HEK293 (cell line): ENCODE data around the gene CERS3.
"Not testable (repeated sequence)": the region's sequence is repeated elsewhere in the genome, so short reads cannot be mapped to it uniquely, and the experiment has no call there.

ENCODE experiments used
- CTCF ChIA-PET: fragments of 350-600 bp; formaldehyde crosslinking; extraction: SDS; loops from one replicate; lab custom pipeline; 2021; ENCODE audit warnings: antibody characterized with exemption; lab: Yijun Ruan, JAX
- POLR2A ChIA-PET: fragments of 300-600 bp; formaldehyde crosslinking; extraction: SDS; loops from one replicate; lab custom pipeline; 2020; ENCODE audit warnings: antibody characterized with exemption, inconsistent platforms; lab: Yijun Ruan, JAX
- H3K27ac ChIP-seq: fragments of 200-500 bp; sonication (Bioruptor generic); 2 replicates; pipeline ENCODE4 v1.5.1; 2014; ENCODE audit warnings: low read depth, low read length, control low read depth, inconsistent platforms; ENCODE audit errors: extremely low read depth
- H3K36me3 ChIP-seq, 2 experiments: fragments of 200-500 bp in 1 of 2; sonication (Bioruptor generic) in 1 of 2; 1 replicate in 1 of 2; 2 replicates in 1 of 2; pipeline ENCODE4 v1.5.1; 2014 to 2017; ENCODE audit warnings: inconsistent platforms in 2 of 2, low read length in 2 of 2; ENCODE audit not compliant: control insufficient read depth in 2 of 2, insufficient read depth in 1 of 2
- H3K4me1 ChIP-seq: fragments of 200-500 bp; sonication (Bioruptor generic); 2 replicates; pipeline ENCODE4 v1.5.1; 2014; ENCODE audit warnings: mild to moderate bottlenecking, low read length, inconsistent platforms; ENCODE audit not compliant: control insufficient read depth, insufficient read depth
- H3K4me3 ChIP-seq: 2 replicates; pipeline ENCODE4 v1.5.1; 2011; ENCODE audit warnings: low read depth, mild to moderate bottlenecking, control low read depth, low read length, moderate library complexity
- H3K9me3 ChIP-seq: fragments of 200-500 bp; sonication (Bioruptor generic); 2 replicates; pipeline ENCODE4 v1.5.1; 2014; ENCODE audit warnings: low read depth, low read length, inconsistent platforms; ENCODE audit not compliant: control insufficient read depth, insufficient read depth
- GLIS2 ChIP-seq: fragments of 450-650 bp; formaldehyde crosslinking; IDR thresholded peaks from 2 replicates; pipeline ENCODE4 v1.5.1; 2016; ENCODE audit warnings: missing biosample characterization, missing genetic modification characterization
- OSR2 ChIP-seq: fragments of 450-650 bp; formaldehyde crosslinking; IDR thresholded peaks from 2 replicates; pipeline ENCODE4 v1.5.1; 2016; ENCODE audit warnings: missing biosample characterization, missing genetic modification characterization
- TCF7L2 ChIP-seq: IDR thresholded peaks from 2 replicates; pipeline ENCODE4 v1.6.1; 2011; ENCODE audit warnings: low read depth, mild to moderate bottlenecking, inconsistent platforms, low read length, moderate library complexity, borderline replicate concordance
- YY2 ChIP-seq: fragments of 450-650 bp; formaldehyde crosslinking; IDR thresholded peaks from 2 replicates; pipeline ENCODE4 v1.5.1; 2016; ENCODE audit warnings: missing biosample characterization, missing genetic modification characterization
- ZBTB48 ChIP-seq: fragments of 450-650 bp; formaldehyde crosslinking; IDR thresholded peaks from 2 replicates; pipeline ENCODE4 v1.5.1; 2016; ENCODE audit warnings: missing biosample characterization, missing genetic modification characterization
- ZBTB49 ChIP-seq: fragments of 450-650 bp; formaldehyde crosslinking; IDR thresholded peaks from 2 replicates; pipeline ENCODE4 v1.5.1; 2016; ENCODE audit warnings: missing biosample characterization, missing genetic modification characterization, low read depth
- ZNF10 ChIP-seq: fragments of 450-650 bp; formaldehyde crosslinking; IDR thresholded peaks from 2 replicates; pipeline ENCODE4 v1.5.1; 2017; ENCODE audit warnings: missing biosample characterization, missing genetic modification characterization
- ZNF16 ChIP-seq: fragments of 450-650 bp; formaldehyde crosslinking; IDR thresholded peaks from 2 replicates; pipeline ENCODE4 v1.5.1; 2016; ENCODE audit warnings: low read depth, missing biosample characterization, missing genetic modification characterization
- ZNF19 ChIP-seq: fragments of 450-650 bp; formaldehyde crosslinking; IDR thresholded peaks from 2 replicates; pipeline ENCODE4; 2016; ENCODE audit warnings: missing biosample characterization, missing genetic modification characterization, low read depth
- ZNF214 ChIP-seq: fragments of 450-650 bp; formaldehyde crosslinking; IDR thresholded peaks from 2 replicates; pipeline ENCODE4 v1.5.1; 2017; ENCODE audit warnings: missing biosample characterization, mild to moderate bottlenecking, missing genetic modification characterization, borderline replicate concordance
- ZNF280C ChIP-seq: fragments of 450-650 bp; formaldehyde crosslinking; IDR thresholded peaks from 2 replicates; pipeline ENCODE4 v1.5.1; 2016; ENCODE audit warnings: missing biosample characterization, missing genetic modification characterization
- ZNF362 ChIP-seq: fragments of 450-650 bp; formaldehyde crosslinking; IDR thresholded peaks from 2 replicates; pipeline ENCODE4 v1.5.1; 2016; ENCODE audit warnings: missing biosample characterization, missing genetic modification characterization
- ZNF37A ChIP-seq: fragments of 450-650 bp; IDR thresholded peaks from 2 replicates; pipeline ENCODE4 v1.5.1; 2018; ENCODE audit warnings: missing biosample characterization, missing genetic modification characterization
- ZNF571 ChIP-seq: fragments of 450-650 bp; formaldehyde crosslinking; IDR thresholded peaks from 2 replicates; pipeline ENCODE4 v1.5.0; 2017; ENCODE audit warnings: missing biosample characterization, missing genetic modification characterization
- ZNF639 ChIP-seq: fragments of 450-650 bp; formaldehyde crosslinking; IDR thresholded peaks from 2 replicates; pipeline ENCODE4 v1.5.1; 2016; ENCODE audit warnings: missing biosample characterization, missing genetic modification characterization
- ZNF777 ChIP-seq: fragments of 450-650 bp; formaldehyde crosslinking; IDR thresholded peaks from 2 replicates; pipeline ENCODE4 v1.5.1; 2017; ENCODE audit warnings: missing biosample characterization, missing genetic modification characterization, borderline replicate concordance
- TF ChIP-seq, protein P1 (sequence below): fragments of 450-650 bp; formaldehyde crosslinking; IDR thresholded peaks from 2 replicates; pipeline ENCODE4 v1.5.1; 2016; ENCODE audit warnings: missing biosample characterization, missing genetic modification characterization
- TF ChIP-seq, protein P2 (sequence below): fragments of 450-650 bp; formaldehyde crosslinking; IDR thresholded peaks from 2 replicates; pipeline ENCODE4 v1.5.1; 2016; ENCODE audit warnings: missing biosample characterization, missing genetic modification characterization
- TF ChIP-seq, protein P3 (sequence below): fragments of 450-650 bp; IDR thresholded peaks from 2 replicates; pipeline ENCODE4 v1.5.1; 2018; ENCODE audit warnings: missing biosample characterization, mild to moderate bottlenecking, missing genetic modification characterization
- TF ChIP-seq, protein P4 (sequence below): fragments of 450-650 bp; formaldehyde crosslinking; IDR thresholded peaks from 2 replicates; pipeline ENCODE4 v1.5.1; 2017; ENCODE audit warnings: missing biosample characterization, missing genetic modification characterization

CERS3 gene

DNA sequence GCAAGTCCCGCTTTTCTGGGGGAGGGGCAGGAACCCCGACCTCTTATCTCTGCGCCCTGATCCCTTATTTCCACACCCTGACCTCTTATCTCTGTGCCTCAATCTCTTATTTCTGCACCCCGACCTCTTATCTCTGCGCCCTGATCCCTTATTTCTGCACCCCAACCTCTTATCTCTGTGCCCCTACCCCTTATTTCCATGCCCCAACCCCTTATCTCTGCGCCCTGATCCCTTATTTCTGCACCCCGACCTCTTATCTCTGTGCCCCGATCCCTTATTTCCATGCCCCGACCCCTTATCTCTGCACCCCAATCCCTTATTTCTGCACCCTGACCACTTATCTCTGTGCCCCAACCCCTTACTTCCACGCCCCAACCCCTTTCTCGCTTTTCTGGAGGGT is 87.7 kb downstream of the CERS3 start:
- POLR2A ChIA-PET, H3K4me3 ChIP-seq, H3K9me3 ChIP-seq, H3K27ac ChIP-seq, H3K36me3 ChIP-seq, CTCF ChIA-PET: not testable (repeated sequence)
- TF ChIP-seq ZBTB48: peak; percentile 48; the same call in 1 of the 2 replicates
- TF ChIP-seq, all 188 proteins: peak for 1; not testable (repeated sequence) for 187
- H3K4me1 ChIP-seq: not testable (repeated sequence)

DNA sequence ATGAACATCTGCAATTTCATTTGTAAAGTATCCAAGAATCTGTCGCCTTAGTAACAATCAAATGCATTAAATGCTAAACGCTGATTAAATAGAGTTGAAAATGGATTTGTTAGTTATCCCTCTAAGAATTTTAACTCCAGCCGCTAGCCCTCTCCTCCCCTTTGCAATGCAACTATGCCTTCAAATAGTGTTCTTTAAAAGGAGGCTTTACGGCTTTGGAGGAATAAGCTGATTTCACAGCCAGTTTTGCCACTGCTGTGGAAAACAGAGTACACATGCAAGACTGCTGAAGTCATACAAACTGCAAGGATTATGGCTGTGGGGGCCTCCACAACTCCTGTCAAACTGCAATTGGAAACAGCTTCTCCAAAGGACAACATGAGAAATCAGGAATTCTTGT is 89.2 kb downstream of the CERS3 start:
- no peaks in the 10 kb centered on the region for H3K9me3 ChIP-seq
- H3K4me3 ChIP-seq: no peak overlapping the region
- H3K36me3 ChIP-seq: no peaks in the 10 kb centered on the region
- no peak overlapping the region for H3K27ac ChIP-seq
- POLR2A ChIA-PET: no interaction called here
- no peaks in the 10 kb centered on the region for H3K4me1 ChIP-seq
- CTCF ChIA-PET: no interaction called here
- TF ChIP-seq ZNF16 (tag by site-specific recombination) (no peak), GLIS2 (tag by site-specific recombination) (no peak), ZNF10 (tag by site-specific recombination) (no peak), ZBTB49 (tag by site-specific recombination) (no peak), ZNF777 (tag by site-specific recombination) (no peak), ZNF37A (no peak), ZNF639 (tag by site-specific recombination) (no peak), OSR2 (tag by site-specific recombination) (no peak), ZNF280C (no peak), ZNF362 (no peak), TCF7L2 (no peak), ZNF214 (tag by site-specific recombination) (no peak), YY2 (no peak), ZNF19 (no peak), ZNF571 (tag by site-specific recombination) (no peak)
- TF ChIP-seq, protein P1, sequence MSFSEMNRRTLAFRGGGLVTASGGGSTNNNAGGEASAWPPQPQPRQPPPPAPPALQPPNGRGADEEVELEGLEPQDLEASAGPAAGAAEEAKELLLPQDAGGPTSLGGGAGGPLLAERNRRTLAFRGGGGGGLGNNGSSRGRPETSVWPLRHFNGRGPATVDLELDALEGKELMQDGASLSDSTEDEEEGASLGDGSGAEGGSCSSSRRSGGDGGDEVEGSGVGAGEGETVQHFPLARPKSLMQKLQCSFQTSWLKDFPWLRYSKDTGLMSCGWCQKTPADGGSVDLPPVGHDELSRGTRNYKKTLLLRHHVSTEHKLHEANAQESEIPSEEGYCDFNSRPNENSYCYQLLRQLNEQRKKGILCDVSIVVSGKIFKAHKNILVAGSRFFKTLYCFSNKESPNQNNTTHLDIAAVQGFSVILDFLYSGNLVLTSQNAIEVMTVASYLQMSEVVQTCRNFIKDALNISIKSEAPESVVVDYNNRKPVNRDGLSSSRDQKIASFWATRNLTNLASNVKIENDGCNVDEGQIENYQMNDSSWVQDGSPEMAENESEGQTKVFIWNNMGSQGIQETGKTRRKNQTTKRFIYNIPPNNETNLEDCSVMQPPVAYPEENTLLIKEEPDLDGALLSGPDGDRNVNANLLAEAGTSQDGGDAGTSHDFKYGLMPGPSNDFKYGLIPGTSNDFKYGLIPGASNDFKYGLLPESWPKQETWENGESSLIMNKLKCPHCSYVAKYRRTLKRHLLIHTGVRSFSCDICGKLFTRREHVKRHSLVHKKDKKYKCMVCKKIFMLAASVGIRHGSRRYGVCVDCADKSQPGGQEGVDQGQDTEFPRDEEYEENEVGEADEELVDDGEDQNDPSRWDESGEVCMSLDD: no peak
- TF ChIP-seq, protein P2, sequence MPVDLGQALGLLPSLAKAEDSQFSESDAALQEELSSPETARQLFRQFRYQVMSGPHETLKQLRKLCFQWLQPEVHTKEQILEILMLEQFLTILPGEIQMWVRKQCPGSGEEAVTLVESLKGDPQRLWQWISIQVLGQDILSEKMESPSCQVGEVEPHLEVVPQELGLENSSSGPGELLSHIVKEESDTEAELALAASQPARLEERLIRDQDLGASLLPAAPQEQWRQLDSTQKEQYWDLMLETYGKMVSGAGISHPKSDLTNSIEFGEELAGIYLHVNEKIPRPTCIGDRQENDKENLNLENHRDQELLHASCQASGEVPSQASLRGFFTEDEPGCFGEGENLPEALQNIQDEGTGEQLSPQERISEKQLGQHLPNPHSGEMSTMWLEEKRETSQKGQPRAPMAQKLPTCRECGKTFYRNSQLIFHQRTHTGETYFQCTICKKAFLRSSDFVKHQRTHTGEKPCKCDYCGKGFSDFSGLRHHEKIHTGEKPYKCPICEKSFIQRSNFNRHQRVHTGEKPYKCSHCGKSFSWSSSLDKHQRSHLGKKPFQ (tag by site-specific recombination): no peak
- TF ChIP-seq, protein P3, sequence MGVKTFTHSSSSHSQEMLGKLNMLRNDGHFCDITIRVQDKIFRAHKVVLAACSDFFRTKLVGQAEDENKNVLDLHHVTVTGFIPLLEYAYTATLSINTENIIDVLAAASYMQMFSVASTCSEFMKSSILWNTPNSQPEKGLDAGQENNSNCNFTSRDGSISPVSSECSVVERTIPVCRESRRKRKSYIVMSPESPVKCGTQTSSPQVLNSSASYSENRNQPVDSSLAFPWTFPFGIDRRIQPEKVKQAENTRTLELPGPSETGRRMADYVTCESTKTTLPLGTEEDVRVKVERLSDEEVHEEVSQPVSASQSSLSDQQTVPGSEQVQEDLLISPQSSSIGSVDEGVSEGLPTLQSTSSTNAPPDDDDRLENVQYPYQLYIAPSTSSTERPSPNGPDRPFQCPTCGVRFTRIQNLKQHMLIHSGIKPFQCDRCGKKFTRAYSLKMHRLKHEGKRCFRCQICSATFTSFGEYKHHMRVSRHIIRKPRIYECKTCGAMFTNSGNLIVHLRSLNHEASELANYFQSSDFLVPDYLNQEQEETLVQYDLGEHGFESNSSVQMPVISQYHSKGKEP (tag by site-specific recombination): no peak
- TF ChIP-seq, protein P4, sequence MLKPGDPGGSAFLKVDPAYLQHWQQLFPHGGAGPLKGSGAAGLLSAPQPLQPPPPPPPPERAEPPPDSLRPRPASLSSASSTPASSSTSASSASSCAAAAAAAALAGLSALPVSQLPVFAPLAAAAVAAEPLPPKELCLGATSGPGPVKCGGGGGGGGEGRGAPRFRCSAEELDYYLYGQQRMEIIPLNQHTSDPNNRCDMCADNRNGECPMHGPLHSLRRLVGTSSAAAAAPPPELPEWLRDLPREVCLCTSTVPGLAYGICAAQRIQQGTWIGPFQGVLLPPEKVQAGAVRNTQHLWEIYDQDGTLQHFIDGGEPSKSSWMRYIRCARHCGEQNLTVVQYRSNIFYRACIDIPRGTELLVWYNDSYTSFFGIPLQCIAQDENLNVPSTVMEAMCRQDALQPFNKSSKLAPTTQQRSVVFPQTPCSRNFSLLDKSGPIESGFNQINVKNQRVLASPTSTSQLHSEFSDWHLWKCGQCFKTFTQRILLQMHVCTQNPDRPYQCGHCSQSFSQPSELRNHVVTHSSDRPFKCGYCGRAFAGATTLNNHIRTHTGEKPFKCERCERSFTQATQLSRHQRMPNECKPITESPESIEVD (tag by site-specific recombination): no peak
